ENCODE data around the gene GPATCH1.

DNA sequence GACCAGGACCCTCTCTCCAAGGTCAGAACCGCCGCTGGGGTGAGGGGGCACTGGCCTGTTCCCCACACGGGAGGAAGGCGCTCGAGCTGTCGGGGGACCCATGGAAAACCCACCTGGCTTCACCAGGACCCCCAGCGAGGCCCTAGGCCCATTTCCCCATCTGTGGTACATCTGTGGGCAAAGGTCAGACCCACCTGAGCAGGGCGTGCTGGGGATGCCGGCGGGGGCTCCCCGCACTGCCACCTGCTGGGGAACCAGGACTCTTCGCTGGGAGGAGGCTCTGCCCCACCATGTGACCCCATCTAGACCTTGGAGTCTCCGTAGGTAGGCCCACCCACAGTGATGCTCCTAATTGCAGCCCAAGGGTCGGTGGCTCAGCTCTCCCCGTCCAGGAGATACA is 51.4 kb downstream of the GPATCH1 start:
- TF ChIP-seq, protein P1, sequence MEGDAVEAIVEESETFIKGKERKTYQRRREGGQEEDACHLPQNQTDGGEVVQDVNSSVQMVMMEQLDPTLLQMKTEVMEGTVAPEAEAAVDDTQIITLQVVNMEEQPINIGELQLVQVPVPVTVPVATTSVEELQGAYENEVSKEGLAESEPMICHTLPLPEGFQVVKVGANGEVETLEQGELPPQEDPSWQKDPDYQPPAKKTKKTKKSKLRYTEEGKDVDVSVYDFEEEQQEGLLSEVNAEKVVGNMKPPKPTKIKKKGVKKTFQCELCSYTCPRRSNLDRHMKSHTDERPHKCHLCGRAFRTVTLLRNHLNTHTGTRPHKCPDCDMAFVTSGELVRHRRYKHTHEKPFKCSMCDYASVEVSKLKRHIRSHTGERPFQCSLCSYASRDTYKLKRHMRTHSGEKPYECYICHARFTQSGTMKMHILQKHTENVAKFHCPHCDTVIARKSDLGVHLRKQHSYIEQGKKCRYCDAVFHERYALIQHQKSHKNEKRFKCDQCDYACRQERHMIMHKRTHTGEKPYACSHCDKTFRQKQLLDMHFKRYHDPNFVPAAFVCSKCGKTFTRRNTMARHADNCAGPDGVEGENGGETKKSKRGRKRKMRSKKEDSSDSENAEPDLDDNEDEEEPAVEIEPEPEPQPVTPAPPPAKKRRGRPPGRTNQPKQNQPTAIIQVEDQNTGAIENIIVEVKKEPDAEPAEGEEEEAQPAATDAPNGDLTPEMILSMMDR (conservative IDR thresholded peaks at IDR 0.05; ENCODE audit: low read depth, low read length) = 0 out of 2 replicates have a peak, but pooled peaks have one; percentile 19
- no peak for TF ChIP-seq POLR2A (IDR thresholded peaks at IDR 0.05; ENCODE audit: low read depth, low read length)
- TF ChIP-seq, protein P2, sequence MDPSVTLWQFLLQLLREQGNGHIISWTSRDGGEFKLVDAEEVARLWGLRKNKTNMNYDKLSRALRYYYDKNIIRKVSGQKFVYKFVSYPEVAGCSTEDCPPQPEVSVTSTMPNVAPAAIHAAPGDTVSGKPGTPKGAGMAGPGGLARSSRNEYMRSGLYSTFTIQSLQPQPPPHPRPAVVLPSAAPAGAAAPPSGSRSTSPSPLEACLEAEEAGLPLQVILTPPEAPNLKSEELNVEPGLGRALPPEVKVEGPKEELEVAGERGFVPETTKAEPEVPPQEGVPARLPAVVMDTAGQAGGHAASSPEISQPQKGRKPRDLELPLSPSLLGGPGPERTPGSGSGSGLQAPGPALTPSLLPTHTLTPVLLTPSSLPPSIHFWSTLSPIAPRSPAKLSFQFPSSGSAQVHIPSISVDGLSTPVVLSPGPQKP (IDR thresholded peaks at IDR 0.05; ENCODE audit: borderline replicate concordance, low read depth, low read length) = no peak
- TF ChIP-seq RFX5 (IDR thresholded peaks at IDR 0.05; ENCODE audit: low read depth, low read length) = no peak
- no peak for TF ChIP-seq MXI1 (IDR thresholded peaks at IDR 0.05; ENCODE audit: borderline replicate concordance, low read depth, low read length)
- TF ChIP-seq CHD1 (IDR thresholded peaks at IDR 0.05; ENCODE audit: low read depth, low read length) = no peak
- TF ChIP-seq FOS (IDR thresholded peaks at IDR 0.05; ENCODE audit: low read depth, low read length) = no peak

All from IMR-90 (cell line).